ENCODE results near the gene SLC12A6.
"Not testable (repeated sequence)": the region's sequence is repeated elsewhere in the genome, so short reads cannot be mapped to it uniquely, and the experiment has no call there.

SLC12A6 gene

GRCh38 chr15:34353627-34354026 lies 16.0 kb upstream of the SLC12A6 start:
- Histone ChIP-seq H3K27me3 (ENCODE audit: insufficient read depth, low read length, poor library complexity, severe bottlenecking) (no peaks in the 10 kb centered on the region), H4K20me1 (ENCODE audit: insufficient read depth, low read length, poor library complexity, severe bottlenecking) (no peaks in the 10 kb centered on the region), H3K9me3 (ENCODE audit: insufficient read depth, low read depth, low read length) (no peaks in the 10 kb centered on the region), H3K79me2 (ENCODE audit: insufficient read depth, low read length) (no peaks in the 10 kb centered on the region), H3K9ac (ENCODE audit: low read depth, low read length, poor library complexity, severe bottlenecking) (no peak overlapping the region), H3F3A (ENCODE audit: low read depth) (no peaks in the 10 kb centered on the region), H3K4me2 (ENCODE audit: low read depth, low read length, poor library complexity, severe bottlenecking) (no peak overlapping the region), H3K36me3 (ENCODE audit: insufficient read depth, low read length) (peaks cover 5% of the 10 kb centered on the region; the same call in 1 of the 2 replicates), H3K9me2 (replicated peaks; ENCODE audit: low read depth, low read length) (no peaks in the 10 kb centered on the region), H3K4me1 (ENCODE audit: insufficient read depth, low read length, poor library complexity, severe bottlenecking) (no peaks in the 10 kb centered on the region), H2AFZ (ENCODE audit: low read length) (no peak overlapping the region), H3K4me3 (ENCODE audit: low read length, poor library complexity, severe bottlenecking) (no peak overlapping the region)
- TF ChIP-seq CTCF (conservative IDR thresholded peaks at IDR 0.05; ENCODE audit: low read length) (no peak), EZH2phosphoT487 (IDR thresholded peaks at IDR 0.05; ENCODE audit: borderline replicate concordance) (no peak)

- H3K9me2 ChIP-seq (replicated peaks; ENCODE audit: low read depth, low read length); H3K9ac ChIP-seq (ENCODE audit: low read depth, low read length, poor library complexity, severe bottlenecking); H2AFZ ChIP-seq (ENCODE audit: low read length); H3K4me3 ChIP-seq (ENCODE audit: low read length, poor library complexity, severe bottlenecking); H3F3A ChIP-seq (ENCODE audit: low read depth); H4K20me1 ChIP-seq (ENCODE audit: insufficient read depth, low read length, poor library complexity, severe bottlenecking); H3K27me3 ChIP-seq (ENCODE audit: insufficient read depth, low read length, poor library complexity, severe bottlenecking); H3K4me2 ChIP-seq (ENCODE audit: low read depth, low read length, poor library complexity, severe bottlenecking); H3K9me3 ChIP-seq (ENCODE audit: insufficient read depth, low read depth, low read length); H3K4me1 ChIP-seq (ENCODE audit: insufficient read depth, low read length, poor library complexity, severe bottlenecking); H3K79me2 ChIP-seq (ENCODE audit: insufficient read depth, low read length); H3K36me3 ChIP-seq (ENCODE audit: insufficient read depth, low read length): not testable (repeated sequence)
Observed at GRCh38 chr15:34352996-34353395, 15.4 kb upstream of the SLC12A6 start.

GRCh38 chr15:34349769-34350168 lies 12.2 kb upstream of the SLC12A6 start:
- TF ChIP-seq EZH2phosphoT487 (IDR thresholded peaks at IDR 0.05; ENCODE audit: borderline replicate concordance) (no peak), CTCF (conservative IDR thresholded peaks at IDR 0.05; ENCODE audit: low read length) (no peak)
- Histone ChIP-seq H3K9ac (ENCODE audit: low read depth, low read length, poor library complexity, severe bottlenecking) (no peak overlapping the region), H3K36me3 (ENCODE audit: insufficient read depth, low read length) (no peaks in the 10 kb centered on the region), H2AFZ (ENCODE audit: low read length) (no peak overlapping the region), H4K20me1 (ENCODE audit: insufficient read depth, low read length, poor library complexity, severe bottlenecking) (no peaks in the 10 kb centered on the region), H3K9me3 (ENCODE audit: insufficient read depth, low read depth, low read length) (no peaks in the 10 kb centered on the region), H3K4me3 (ENCODE audit: low read length, poor library complexity, severe bottlenecking) (no peak overlapping the region), H3K79me2 (ENCODE audit: insufficient read depth, low read length) (no peaks in the 10 kb centered on the region), H3K4me2 (ENCODE audit: low read depth, low read length, poor library complexity, severe bottlenecking) (no peak overlapping the region), H3K9me2 (replicated peaks; ENCODE audit: low read depth, low read length) (no peaks in the 10 kb centered on the region), H3K27me3 (ENCODE audit: insufficient read depth, low read length, poor library complexity, severe bottlenecking) (no peaks in the 10 kb centered on the region), H3K4me1 (ENCODE audit: insufficient read depth, low read length, poor library complexity, severe bottlenecking) (no peaks in the 10 kb centered on the region), H3F3A (ENCODE audit: low read depth) (no peaks in the 10 kb centered on the region)

- Histone ChIP-seq H4K20me1 (ENCODE audit: insufficient read depth, low read length, poor library complexity, severe bottlenecking) (no peaks in the 10 kb centered on the region), H3K79me2 (ENCODE audit: insufficient read depth, low read length) (no peaks in the 10 kb centered on the region), H3K4me2 (ENCODE audit: low read depth, low read length, poor library complexity, severe bottlenecking) (no peak overlapping the region), H3K4me1 (ENCODE audit: insufficient read depth, low read length, poor library complexity, severe bottlenecking) (no peaks in the 10 kb centered on the region), H2AFZ (ENCODE audit: low read length) (no peak overlapping the region), H3K9me2 (replicated peaks; ENCODE audit: low read depth, low read length) (no peaks in the 10 kb centered on the region), H3K9ac (ENCODE audit: low read depth, low read length, poor library complexity, severe bottlenecking) (no peak overlapping the region), H3K4me3 (ENCODE audit: low read length, poor library complexity, severe bottlenecking) (no peak overlapping the region), H3K36me3 (ENCODE audit: insufficient read depth, low read length) (no peaks in the 10 kb centered on the region), H3K27me3 (ENCODE audit: insufficient read depth, low read length, poor library complexity, severe bottlenecking) (no peaks in the 10 kb centered on the region), H3K9me3 (ENCODE audit: insufficient read depth, low read depth, low read length) (no peaks in the 10 kb centered on the region), H3F3A (ENCODE audit: low read depth) (no peaks in the 10 kb centered on the region)
- TF ChIP-seq CTCF (conservative IDR thresholded peaks at IDR 0.05; ENCODE audit: low read length) (no peak), EZH2phosphoT487 (IDR thresholded peaks at IDR 0.05; ENCODE audit: borderline replicate concordance) (no peak)
Observed at GRCh38 chr15:34348735-34349300, 11.2 kb upstream of the SLC12A6 start.
